Esophagus muscularis mucosa (tissue), 3 donors: ENCODE results near the gene PER2.

Source experiments
- POLR2A ChIP-seq: fragments of 450-650 bp; IDR thresholded peaks from one replicate; pipeline ENCODE4 v1.6.1; 2017; ENCODE audit warnings: antibody characterized with exemption, moderate library complexity, mild to moderate bottlenecking, low read depth
- TF ChIP-seq, protein P1 (sequence below), 3 experiments: fragments of 200-600 bp in 2 of 3; fragments of 450-650 bp in 1 of 3; sonication (generic) in 2 of 3; IDR thresholded peaks; one replicate each; pipeline ENCODE4 v1.5.1; 2017 to 2019; ENCODE audit warnings: antibody characterized with exemption in 3 of 3, mild to moderate bottlenecking in 2 of 3, moderate library complexity in 1 of 3

DNA sequence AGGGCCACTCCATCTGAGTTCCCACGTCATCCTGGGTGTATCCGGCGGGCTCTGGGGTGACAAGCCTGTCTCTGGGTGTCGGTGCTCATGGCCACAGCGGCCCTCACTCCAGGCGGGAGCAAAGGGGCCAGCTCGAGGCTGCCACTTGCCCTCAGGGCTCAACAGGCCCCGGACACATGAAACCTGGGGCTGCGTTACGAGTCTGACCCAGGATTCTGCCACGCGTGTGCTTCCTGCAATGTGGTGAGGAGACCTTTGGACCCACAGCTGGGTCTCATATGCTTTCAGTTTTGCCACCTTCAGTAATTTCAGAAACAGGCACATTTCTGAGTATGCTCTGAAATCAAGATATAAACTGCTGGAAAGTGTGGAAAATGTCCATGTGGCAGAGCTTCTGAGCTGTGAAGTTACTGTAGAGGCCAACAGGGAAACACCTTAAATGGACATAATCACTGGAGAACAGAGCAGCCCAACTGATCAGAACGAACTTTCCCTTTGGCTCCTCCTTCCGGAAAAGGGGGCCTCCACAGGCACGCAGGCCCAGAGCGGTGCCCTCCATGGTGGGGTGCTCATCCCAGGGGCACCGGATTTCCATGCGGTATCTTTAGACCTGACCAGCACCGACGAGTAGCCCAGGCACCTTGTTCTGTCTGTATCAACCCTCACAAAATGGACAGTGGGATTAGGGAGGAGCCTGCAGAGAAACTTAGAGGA, 14.1 kb downstream of the PER2 start:
- TF ChIP-seq, protein P1, sequence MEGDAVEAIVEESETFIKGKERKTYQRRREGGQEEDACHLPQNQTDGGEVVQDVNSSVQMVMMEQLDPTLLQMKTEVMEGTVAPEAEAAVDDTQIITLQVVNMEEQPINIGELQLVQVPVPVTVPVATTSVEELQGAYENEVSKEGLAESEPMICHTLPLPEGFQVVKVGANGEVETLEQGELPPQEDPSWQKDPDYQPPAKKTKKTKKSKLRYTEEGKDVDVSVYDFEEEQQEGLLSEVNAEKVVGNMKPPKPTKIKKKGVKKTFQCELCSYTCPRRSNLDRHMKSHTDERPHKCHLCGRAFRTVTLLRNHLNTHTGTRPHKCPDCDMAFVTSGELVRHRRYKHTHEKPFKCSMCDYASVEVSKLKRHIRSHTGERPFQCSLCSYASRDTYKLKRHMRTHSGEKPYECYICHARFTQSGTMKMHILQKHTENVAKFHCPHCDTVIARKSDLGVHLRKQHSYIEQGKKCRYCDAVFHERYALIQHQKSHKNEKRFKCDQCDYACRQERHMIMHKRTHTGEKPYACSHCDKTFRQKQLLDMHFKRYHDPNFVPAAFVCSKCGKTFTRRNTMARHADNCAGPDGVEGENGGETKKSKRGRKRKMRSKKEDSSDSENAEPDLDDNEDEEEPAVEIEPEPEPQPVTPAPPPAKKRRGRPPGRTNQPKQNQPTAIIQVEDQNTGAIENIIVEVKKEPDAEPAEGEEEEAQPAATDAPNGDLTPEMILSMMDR (IDR thresholded peaks at IDR 0.05): no peak
- TF ChIP-seq POLR2A: no peak
